GM19351 (cell line): ENCODE data around the gene ZNF823.

Source experiments
- ATAC-seq: cut with Tn5 transposase; IDR thresholded peaks from one replicate; pipeline ENCODE4 v1.9.1; 2021; ENCODE audit warnings: mild to moderate bottlenecking, moderate library complexity; ENCODE audit not compliant: unreplicated experiment

Gene ZNF823

DNA sequence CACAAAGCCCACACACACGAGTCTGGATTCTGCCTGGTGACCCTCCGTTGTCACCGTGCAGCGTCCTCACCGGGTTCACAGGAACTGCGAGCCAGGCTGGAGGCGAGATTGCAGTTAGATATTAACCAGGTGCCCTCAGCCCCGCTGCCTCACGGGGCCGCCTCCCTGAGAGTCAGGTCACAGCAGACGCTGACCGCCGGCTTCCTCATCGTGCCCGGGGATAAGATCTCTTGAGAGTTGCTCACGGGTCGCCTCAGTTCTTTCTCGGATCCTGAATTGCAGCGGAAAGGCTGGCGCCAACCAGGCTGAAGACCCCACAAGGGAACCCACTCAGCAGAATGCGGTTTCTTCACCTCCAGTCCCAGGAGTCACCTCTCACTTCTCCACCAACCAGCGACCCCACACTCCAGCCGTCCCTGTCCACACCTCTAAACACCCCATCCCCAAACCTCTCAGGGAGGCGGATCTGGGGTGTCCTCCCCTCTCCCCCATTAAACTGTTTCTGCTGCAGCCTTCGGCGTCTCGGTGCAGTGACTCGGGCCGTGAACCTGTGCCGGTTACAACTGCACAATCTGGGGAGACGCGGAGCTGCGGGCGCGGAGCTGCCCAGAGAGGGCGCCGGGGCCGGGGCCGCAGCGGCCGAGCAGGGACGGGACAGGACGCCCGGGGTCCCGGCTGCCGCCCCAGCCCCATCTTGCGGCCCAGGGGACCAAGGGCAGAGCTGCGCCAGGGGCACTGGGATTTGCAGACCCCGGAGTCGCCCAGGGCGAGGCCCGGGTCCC, 591 bp downstream of the ZNF823 start:
- peak; percentile 33 for ATAC-seq

DNA sequence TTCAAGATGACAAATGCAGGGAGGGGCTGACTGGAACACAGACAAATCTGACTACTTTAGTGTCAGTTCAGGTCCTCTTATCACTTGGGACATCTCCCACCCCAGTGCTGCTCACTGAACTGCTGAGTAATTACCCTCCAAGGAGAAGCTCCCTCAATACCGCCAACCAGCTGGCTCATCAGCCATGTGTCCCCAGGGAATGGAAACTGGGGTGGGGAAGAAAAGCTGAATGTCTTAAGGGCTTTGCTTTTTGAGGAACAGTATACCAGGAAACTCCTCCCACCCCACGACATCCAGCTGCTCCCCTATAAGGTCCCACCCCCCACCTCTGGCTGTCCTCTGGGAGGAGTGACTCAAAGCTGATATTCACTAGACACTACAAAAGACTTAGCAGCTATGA, 2.0 kb downstream of the ZNF823 start:
- ATAC-seq, result no peak

DNA sequence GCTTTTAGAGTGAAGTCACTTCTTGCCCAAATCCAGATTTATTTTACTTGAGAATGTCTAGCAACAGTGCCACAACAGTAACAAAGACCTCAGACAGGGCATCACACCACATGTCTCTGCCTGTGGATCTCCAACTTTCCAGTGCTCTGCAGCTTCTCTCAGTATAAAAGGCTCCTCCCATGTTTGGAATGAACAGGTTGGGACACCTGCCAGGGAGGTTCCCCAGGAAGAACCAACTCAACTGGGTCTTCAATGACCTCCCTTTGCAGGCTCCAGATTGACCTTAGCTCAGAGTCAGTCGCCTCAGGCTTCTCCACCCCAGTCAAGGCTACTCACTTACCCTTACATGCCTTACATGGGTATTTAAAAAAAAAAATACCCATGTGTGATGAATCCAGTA, 3.4 kb downstream of the ZNF823 start:
- ATAC-seq, result no peak

DNA sequence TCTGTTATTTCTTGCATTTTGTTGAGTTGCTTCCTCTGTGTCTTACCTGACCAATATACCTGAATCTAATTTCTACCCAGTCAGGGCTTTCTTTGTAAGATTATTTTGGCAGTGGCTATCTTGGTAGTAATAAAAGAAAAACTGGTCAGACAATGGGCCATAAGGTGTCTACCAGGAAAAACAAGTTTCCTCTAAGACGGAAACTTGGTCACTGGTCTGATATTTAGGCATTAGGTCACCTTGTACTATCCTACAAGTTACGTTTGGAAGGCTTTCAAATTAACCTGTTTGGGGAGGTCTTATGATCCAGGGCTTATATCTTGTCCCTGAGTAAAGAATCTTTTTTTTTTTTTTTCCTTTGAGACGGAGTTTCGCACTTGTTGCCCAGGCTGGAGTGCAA, 9.2 kb downstream of the ZNF823 start:
- ATAC-seq, result no peak

DNA sequence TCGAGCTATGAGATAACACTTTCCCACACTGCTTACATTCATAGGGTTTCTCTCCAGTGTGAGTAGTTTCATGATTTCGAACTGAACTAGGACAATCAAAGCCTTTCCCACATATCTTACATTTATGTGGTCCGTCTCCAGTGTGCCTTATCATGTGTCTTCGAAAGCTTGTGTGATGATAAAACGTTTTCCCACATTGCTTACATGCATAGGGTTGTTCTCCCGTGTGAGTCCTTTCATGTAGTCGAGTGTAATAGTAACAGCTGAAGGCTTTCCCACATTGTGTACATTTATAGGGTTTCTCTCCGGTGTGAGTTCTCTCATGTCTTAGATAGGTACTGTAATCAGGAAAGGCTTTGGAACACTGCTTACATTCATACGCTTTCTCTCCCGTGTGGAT, 16.3 kb downstream of the ZNF823 start:
- no peak for ATAC-seq

DNA sequence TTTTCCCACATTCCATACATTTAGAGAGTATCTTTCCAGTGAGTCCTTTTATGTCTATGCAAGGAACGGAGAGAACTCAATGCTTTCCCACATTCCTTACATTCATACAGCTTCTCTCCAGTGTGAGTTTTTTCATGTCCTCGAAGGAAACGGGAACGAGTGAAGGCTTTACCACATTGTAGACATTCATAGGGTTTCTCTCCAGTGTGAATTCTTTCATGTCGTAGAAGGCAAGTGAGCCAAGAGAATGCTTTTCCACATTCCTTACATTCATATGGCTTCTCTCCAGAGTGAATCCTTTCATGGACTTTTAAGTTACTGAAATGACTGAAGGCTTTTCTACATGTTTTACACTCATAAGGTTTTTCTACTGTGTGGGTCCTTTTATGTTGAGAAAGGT, 17.1 kb downstream of the ZNF823 start:
- no peak for ATAC-seq

DNA sequence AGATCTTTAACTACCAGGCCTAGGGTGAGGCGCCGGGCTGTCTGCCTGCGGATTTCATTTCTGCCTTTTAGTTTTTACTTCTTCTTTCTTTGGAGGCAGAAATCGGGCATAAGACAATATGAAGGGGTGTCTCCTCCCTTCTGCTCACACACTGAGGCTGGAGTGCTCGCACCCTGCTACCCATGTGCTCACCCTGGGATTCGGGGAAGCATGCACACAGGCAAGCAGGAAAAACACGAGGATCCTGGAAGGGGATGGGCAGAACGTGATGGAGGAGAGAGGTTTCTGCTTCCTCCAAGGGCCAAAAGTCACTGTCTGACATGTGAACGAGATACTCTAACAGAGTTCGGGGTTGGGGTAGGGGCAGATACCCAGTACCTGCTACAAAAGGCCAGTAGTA, 28.4 kb downstream of the ZNF823 start:
- ATAC-seq, result no peak

DNA sequence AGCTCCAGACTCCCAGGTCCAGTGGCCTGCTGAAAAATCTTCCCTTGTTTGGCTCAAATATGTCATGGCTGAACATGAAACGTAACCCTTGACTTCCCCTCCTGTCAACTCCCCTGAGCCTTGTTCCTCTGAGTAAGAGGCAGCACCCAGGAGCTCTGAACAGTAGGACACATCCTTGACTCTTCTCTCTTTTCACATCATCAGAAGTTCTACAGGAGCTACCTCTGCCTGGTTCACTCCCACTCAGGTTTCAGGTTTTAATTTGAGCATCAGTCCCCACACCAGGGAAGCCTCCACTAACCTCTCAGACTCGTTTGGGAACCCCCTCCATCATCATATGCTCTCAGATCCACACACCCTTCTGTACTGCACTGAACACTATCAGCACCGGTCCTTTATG, 30.3 kb downstream of the ZNF823 start:
- ATAC-seq, result no peak

DNA sequence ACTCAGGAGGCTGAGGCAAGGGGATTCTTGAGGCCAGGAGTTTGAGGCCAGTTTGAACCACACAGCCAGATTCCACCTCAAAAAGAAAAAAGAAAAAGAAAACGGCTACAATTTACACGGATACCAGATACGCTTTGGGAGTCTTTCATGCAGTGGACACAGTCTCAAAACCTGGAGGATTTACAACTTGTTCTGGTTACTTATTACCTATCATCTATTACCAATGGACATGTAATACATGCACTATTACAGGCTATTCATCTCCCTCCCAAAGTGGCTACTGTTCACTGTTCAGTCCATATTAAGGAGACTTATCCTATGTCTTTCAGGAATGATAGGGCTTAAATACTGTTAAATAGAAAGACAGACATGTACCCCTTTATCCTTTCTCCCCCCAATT, 33.3 kb downstream of the ZNF823 start:
- ATAC-seq, result no peak

DNA sequence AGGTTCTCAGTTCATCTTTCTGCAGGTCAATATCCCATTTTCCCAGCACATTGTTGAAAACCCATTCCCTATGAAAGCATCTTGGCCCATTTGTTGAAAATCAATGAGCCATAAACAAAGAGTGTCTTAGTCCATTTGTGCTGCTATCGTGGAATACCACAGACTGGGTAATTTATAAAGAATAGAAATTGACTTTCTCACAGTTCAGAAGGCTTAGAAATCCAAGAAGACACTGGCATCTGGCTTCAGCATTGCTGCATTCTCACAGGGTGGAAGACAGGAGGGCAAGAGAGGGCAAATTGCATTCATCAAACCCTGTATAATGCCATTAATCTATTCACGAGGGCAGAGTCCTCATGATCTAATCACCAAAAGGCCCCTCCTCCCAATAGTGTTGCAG, 34.1 kb downstream of the ZNF823 start:
- no peak for ATAC-seq

DNA sequence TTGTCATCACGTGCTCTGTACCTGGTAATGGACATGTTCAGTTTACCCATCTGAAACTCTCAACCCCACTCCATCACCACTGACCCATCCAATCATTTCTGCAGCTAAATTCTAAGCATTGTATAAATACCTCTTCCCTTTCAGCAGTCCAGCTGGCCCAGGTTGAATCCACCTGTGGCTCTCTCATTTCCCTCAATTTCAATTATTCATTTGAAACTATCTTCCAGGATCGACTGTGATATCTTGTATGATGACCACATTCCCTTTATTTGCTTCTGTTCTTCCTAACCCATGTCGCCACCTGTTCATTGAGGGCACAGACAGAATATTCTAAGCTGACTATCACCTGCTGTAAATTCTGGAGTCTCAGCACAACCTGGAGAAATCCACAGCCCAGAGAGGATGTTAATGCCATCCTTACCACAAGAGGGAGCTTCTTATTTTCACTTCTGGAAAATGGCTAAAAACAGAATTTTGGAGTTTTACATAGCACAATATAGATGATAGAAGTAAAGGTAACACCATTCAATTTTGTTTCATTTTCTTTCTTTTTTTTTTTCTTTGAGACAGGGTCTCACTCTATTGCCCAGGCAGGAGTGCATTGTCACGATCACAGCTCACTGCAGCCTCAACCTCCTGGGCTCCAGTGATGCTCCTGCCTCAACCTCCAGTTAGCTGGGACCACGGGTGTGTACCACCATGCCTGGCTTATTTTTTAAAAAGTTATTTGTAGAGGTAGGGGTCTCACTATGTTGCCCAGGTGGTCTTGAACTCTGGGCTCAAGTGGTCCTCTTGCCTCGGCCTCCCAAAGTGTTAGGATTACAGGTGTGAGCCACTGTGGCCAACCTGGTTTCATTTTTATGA, 38.6 kb downstream of the ZNF823 start:
- ATAC-seq, result no peak

DNA sequence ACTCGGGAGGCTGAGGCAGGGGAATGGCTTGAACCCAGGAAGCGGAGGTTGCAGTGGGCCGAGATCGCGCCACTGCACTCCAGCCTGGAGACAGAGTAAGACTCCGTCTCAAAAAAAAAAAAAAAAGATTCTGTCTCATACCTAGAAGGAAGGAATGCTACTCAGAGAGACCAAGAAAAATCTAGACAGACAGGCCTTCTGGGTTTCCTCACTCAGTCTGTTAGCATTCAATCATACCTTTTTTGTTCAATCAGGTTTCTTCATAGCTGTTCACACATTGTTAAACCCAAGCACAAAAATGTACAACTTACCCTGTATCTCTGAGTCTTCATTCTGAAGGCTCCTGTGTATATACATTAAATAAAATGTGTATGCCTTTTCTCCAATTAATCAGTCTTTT, 40.5 kb downstream of the ZNF823 start:
- ATAC-seq, result no peak

DNA sequence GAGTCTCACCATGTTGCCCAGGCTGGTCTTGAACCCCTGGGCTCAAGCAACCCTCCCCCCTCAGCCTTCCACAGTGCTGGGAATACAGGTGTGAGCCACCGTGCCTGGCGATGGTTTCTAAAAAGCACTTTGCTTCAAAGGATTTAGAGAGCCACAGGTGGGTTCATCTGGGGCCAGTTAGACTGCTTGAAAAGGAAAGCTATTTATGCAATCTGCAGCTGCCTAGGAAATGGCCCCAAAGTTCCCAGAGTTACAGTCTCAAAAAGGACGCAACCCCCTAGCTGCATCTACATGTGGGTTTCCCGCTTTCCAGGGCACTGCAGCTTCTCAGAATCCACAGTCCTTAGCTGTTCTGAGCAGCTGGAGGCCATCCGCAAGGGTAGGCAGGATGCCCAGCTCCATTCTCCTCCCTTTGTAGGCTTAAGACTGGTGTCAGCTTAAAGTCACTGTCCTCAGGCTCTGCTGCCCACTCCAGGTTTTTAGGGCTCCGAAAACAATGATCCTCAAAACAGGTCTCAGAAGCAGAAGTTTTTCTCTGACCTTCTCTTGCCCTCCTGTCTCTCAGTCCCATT, 41.4 kb downstream of the ZNF823 start:
- no peak for ATAC-seq

DNA sequence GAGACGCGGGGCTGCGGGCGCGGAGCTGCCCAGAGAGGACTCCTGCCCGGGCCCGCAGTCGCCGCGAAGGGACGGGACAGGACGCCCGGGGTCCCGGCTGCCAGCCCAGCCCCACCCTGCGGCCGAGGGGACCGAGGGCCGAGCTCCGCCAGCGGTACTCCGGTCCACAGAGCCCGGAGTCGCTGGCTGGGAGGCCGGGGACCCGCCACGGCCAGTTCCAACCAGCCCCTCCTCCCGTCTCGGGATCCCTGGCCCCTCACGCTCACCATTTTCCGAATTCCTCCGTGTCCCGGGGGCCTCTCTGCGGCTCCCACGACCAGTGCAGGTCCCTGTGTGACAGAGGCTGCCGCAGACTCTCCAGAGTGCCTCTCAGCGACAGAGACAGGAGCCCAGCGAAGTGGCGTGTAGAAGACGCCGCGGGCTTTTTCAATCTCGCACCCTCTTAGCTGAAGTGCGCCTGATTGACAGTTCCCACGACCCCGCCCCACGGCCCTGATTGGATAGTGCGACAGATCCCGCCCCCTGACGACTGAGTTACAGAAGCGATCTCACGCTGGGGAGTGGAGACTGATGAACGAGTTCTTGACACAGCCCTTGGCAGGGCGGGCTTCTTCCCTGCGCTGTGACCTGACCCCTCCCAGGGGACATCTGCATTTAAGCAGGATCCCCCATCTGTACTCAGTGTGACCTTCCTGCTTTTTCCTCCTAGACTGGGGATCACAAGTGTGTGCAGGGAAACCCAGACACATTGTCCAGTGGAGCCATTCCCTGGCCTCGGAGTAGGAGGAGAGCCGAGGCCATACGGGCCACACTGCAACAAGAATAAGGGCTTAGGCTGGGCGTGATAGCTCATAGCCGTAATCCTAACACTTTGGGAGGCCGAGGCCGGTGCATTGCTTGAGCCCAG, 44.0 kb downstream of the ZNF823 start:
- peak; percentile 66 for ATAC-seq

DNA sequence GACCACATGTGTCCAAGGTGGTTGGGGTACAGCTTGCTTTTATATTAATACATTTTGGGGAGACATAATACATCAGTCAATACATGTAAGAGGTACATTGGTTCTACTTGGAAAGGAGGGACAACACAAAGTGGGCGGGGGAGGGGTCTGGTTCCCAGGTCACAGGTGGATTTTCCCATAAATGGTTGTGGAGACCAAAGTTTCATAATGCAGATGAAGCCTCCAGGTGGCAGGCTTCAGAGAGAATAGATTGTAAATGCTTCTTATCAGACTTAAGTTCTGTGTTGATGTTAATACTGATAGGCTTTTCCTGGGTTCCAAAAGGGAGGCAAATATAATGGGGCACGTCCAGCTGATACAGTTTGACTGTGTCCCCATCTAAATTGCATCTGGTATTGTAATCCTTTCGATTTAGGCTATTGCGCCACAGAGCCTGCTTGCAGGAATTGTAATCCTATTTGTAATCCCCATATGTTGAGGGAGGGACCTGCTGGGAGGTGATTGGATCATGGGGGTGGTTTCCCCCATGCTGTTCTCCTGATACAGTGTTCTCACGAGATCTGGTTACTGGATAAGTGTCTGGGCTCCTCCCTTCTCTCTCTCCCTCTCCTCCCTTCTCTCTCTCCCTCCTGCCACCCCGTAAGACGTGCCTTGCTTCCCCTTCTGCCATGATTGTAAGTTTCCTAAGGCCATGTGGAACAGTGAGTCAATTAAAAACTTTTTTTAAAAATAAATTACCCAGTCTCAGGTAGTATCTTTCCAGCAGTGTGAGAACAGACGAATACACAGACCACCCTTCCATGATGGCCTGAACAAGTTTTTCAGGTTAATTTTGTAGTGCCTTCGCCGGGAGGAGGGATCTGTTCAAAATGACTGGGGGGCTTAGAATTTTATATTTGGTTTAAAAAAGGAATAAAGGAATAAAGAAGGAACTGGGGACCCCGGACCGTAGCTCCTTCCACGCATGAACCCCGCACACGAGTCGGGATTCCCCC, 44.9 kb downstream of the ZNF823 start:
- ATAC-seq, result no peak

DNA sequence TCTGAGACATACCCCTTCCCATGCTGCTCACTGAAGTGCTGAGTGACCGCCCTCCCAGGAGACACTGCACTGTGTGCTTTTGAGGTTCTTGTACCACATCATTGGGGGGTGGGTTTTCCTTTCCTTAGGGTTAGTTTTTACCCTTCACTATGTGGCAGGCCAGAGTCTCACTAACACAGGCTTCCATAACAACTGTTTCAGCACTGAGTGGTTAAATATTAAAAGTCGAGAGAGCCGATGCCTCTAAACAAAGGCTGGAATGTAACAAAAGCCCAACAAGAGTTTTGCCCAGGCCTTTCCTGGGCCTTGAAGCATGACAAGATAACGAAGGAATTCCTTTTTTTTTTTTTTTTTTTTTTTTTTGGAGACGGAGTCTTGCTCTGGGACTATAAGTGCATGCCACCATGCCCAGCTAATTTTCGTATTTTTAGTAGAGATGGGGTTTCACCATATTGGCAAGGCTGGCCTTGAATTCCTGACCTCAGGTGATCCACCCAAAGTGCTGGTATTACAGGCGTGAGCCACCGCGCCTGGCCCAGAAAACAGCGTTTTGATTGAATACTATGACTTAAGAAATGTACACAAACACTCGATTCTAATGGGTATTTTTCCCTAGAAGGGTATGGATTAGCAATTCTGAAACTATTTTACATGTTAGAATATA, 46.5 kb downstream of the ZNF823 start:
- no peak for ATAC-seq

DNA sequence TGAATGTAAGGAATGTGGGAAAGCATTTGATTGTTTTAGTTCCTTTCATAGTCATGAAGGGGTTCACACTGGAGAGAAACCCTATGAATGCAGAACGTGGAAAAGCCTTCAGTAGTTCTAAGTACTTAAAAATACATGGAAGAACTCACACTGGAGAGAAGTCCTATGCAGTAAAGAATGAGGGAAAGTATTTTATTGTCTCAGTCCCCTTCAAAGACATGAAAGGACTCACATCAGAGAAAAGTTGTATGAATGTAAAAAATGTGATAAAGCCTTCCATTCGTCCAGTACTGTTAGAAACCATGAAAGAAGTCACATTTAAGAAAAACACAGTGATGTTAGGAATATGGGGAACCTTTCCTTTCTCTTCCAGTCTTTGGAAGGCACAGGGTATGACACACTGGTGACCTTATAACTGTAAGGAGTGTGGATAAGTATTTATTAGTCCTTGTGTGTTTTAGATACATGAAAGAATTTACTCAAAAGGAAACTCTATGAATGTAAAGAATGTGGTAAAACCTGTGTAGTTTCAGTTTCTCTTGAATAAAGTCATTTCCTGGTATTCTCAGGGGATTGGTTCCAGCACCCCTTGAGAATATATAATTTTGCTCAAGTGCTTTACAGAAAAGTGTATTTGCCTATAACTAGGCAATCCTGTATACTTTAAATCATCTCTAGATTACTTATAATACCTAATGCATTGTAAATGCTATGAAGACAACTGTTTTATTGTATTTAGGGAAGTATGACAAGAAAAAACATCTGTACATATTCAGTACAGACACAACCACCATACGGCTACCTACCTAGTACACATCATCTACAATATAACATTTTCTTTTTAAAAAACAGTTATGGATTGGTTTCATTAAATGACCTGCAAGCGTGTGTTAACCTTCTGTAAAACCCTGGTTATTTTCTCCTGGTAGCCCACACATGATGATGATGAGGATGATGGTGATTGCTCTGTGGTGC, 52.8 kb downstream of the ZNF823 start:
- ATAC-seq, result no peak
